Measurements from ENCODE around the gene LRRTM4. TPM values are rescaled to one million over a fixed set of nuclear protein-coding genes. Genes with fewer than 3 reads are reported as not detected.
"Not testable (repeated sequence)": the region's sequence is repeated elsewhere in the genome, so short reads cannot be mapped to it uniquely, and the experiment has no call there.

LRRTM4 gene
- total RNA-seq, 1 donor from 2014 or later = 0.92 TPM

DNA sequence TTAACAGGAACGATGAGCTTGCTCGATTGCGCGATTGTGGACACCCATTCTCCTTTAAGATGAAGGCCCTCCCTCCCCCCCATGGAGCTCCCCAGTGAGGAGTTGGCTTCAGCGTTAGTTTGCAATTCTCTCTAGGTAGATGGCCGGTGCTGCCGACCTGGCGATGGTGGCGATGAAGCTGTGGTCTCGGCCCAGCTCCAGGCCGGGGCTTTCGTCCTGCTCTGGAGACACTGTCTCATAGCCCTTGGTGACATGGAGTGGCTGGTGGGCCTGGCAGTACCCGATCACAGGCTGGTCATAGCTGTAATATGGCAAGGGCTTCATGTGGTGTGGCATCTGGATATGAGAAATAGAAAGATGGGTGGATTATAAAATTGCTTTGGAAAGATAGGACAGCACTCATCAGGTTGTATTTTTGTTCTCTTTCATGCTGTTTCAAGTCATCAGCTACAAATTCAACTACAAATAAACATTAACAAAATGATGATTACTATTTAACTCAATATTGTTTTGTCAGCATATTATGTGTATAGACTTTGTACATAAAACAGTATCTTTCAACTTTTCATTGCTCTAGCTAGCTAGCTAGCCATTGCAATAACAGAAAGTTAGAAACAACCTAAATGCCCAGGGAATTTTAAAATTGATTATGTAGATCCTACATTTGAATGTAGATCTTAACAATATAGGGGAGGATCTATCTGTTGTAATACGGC is 773.4 kb downstream of the LRRTM4 start:
- intact Hi-C loops (cut with DNase I) = no loop called here
- ATAC-seq = no peak
- DNase-seq (ENCODE audit: missing footprints) = peak; percentile 60

DNA sequence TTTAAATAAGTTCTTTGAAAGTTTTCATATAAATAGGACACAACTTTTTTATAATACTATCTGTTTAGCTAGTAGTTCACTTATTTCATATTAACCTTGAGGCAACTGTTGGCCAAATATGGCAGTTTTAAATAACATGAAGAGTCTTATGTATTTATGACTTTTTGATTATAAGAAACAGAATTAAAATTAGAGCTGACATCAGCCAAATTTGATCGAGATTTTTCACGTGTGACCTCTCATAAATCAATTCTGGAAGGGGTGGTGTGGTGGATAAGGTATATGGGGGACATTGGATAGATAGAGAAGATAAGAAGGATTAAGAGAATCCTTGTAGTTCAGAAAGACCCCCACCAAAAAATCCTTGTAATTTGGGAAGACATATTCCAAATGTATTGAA is 776.6 kb downstream of the LRRTM4 start:
- DNase-seq (ENCODE audit: missing footprints) = no peak
- no peak for ATAC-seq
- intact Hi-C loops (cut with DNase I) = no loop called here

DNA sequence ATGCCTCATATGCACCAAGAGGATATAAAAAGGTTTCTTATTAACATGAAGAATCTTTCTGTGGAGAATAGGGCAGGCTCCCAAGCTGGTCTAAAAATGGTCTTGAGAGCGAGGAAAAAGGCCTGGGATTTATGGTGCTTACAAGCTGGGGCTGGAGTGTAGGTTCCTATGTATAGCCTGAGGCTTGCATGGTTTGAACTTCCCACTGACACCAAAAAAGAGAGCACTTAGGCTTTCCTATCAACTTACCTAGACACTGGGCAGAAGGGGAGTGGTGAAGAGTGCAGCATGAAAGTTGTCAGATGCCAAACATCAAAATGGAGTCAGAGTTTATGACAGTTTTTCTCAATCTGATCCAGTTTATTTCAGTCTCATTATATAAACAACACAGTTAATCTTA is 784.6 kb downstream of the LRRTM4 start:
- ATAC-seq (no peak), DNase-seq (ENCODE audit: missing footprints) (no peak)
- intact Hi-C loops (cut with DNase I) = no loop called here

DNA sequence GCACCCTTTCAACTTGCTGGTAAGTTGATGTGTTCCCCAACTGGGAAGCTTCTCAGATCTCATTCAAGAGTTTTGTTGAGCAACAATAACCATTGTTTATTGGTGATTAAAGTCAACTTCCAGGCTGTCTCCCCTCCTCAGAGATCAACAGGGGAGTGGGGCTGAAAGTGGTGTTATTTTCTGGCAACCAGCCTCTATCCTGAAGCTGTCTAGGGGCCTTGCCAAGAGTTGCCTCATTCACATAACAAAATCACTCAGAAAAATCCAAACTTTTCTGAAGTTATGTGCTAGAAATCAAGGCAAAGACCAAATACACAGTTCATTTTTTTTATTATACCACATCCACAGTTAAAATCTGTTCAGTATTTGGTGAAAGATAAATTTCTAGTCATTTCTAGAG is 788.4 kb downstream of the LRRTM4 start:
- no peak for ATAC-seq
- no peak for DNase-seq (ENCODE audit: missing footprints)
- intact Hi-C loops (cut with DNase I) = no loop called here

DNA sequence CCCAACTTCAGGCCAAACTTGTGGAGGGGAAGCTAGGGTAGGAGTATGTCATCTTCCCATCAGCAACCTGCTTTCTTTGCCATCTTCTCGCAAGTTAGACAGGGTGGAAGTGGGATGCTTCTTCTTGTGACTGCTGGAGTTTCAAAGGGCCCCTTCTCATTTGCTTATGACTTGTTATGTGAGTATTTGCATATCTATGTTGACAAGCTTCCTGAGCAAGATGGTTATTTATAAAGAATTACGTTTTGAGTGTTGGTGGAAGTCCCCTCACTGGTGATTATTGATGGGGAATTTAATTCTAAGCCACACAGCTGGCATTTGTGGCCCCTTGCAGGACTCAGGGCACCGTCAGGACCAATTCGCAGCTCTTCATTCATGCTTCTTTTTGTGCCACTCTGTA is 791.0 kb downstream of the LRRTM4 start:
- ATAC-seq (no peak), DNase-seq (ENCODE audit: missing footprints) (no peak)
- intact Hi-C loops (cut with DNase I) = no loop called here

DNA sequence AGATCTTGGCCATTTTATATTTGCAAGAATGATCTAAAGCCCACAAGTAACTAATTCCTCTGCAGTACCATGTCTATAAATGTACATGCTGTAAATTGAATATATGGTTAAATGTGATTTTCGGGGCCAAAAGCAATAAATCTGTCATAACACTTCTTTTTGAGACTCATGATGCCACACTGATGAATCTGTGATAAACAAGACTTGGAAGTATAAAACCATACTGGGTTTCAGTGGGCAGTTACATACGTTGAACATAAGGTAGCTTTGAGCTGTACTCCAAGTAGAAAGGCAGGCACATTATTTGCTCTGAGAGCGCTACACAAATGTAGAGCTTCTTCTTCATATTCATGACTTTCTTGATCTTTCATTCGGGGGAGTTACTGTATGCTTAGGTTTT is 792.2 kb downstream of the LRRTM4 start:
- intact Hi-C loops (cut with DNase I) = no loop called here
- ATAC-seq = no peak
- no peak for DNase-seq (ENCODE audit: missing footprints)

DNA sequence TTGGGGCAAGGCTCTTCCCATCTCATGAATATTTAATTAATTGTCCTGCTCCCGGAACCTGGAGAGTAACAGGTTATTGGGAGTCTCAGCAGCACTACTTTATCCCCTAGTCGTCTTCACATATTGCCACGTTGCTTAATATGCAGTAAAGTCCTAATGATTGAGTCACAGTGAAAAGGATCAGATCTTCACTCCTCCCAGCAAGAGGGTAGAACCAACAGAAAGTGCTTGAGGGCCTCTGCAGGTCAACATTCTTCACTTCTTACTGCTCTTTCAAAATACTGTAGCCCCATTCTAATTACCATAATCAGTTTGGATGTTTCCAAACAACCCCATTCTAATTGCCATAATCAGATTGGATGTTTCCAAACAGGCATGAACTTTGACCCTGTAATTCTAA is 801.0 kb downstream of the LRRTM4 start:
- intact Hi-C loops (cut with DNase I) = no loop called here
- ATAC-seq (no peak), DNase-seq (ENCODE audit: missing footprints) (no peak)

DNA sequence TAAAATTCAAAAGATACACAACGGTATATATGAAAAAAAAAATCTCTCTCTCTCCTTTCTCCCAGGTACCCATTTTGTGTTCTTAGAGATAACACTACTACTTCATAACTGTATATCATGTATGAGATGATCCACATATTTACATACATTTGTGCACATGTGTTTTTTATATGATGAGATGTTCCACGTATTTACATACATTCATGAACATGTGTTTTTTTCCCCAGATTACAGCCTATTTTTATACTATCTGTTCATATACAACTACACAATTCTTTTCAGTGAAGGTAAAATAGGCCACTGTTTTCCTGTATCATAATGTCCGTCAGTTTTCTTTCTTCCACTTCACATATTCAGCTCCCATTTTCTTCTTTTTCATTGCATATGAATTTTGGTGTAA is 808.9 kb downstream of the LRRTM4 start:
- ATAC-seq = no peak
- DNase-seq (ENCODE audit: missing footprints) = no peak
- intact Hi-C loops (cut with DNase I) = no loop called here

DNA sequence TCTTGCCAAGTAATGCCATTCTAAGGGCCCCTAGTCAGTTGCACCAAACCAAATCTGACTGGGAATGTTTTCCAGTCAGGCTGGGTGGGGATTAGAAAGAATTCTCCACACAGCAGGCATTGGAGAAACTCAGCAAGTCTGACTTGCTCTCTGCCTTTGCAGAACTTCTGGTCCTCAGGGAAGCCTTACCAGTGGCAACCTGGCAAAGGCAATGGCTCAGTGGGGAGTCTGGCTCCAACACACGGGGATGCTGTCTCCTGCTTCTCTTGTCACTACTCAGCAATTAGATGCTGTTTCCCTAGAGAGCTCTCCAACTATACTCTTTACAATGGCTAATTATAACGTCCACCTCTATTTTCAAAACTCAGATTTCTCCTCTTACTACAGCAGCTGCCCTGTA is 810.7 kb downstream of the LRRTM4 start:
- ATAC-seq = no peak
- no peak for DNase-seq (ENCODE audit: missing footprints)
- intact Hi-C loops (cut with DNase I) = no loop called here

DNA sequence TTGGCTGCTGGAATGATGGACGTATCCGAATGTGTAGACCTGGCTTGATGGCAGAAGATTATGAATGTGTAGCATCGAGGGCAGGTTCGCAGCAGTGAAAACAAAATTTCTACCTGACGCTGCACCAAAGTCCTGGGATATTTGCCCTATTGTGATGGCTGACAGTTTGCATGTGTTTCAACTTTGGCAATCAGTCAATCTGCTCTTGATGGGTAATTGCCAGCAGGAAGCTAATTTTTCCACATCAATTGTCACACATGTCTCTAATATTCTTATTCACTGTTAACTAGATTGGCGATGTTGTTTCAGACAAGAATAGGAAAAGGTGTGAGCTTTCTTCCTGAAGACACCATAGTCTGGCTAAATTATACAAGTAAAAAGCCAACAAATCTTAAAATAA is 821.3 kb downstream of the LRRTM4 start:
- DNase-seq (ENCODE audit: missing footprints) (no peak), ATAC-seq (no peak)
- intact Hi-C loops (cut with DNase I) = no loop called here

DNA sequence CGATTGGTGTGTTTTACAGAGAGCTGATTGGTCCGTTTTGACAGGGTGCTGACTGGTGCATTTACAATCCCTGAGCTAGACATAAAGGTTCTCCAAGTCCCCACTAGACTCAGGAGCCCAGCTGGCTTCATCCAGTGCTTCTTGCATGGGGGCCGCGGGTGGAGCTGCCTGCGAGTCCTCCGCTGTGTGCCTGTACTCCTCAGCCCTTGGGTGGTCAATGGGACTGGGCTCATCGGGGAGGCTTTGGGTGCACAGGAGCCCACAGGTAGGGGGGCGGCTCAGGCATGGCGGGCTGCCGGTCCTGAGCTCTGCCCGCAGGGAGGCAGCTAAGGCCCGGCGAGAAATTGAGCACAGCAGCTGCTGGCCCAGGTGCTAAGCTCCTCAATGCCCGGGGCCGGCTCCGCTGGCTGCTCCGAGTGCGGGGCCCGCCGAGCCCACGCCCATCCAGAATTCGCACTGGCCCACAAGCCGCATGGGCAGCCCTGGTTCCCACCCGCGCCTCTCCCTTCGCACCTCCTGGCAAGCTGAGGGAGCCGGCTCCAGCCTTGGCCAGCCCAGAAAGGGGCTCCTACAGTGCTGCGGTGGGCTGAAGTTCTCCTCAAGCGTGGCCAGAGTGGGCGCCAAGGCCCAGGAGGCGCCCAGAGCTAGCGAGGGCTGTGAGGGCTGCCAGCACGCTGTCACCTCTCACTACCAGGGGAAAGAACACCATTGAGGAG is 824.0 kb downstream of the LRRTM4 start:
- ATAC-seq; intact Hi-C loops (cut with DNase I): not testable (repeated sequence)
- DNase-seq (ENCODE audit: missing footprints) = peak; percentile 57
